GM23248 (cell line): ENCODE data around the gene EPG5.
"Not testable (repeated sequence)": the region's sequence is repeated elsewhere in the genome, so short reads cannot be mapped to it uniquely, and the experiment has no call there.

ENCODE experiments used
- EZH2 ChIP-seq: fragments of 200-600 bp; sonication (generic); IDR thresholded peaks from 2 replicates; pipeline ENCODE4 v1.6.1; 2018; ENCODE audit warnings: antibody characterized with exemption, mild to moderate bottlenecking; ENCODE audit not compliant: insufficient read depth, poor library complexity, severe bottlenecking
- EZH2phosphoT487 ChIP-seq: fragments of 200-600 bp; sonication (generic); IDR thresholded peaks from 2 replicates; pipeline ENCODE4 v1.6.1; 2018; ENCODE audit warnings: antibody characterized with exemption, moderate library complexity, mild to moderate bottlenecking, low read depth; ENCODE audit not compliant: insufficient read depth

- not testable (repeated sequence) for TF ChIP-seq EZH2phosphoT487, EZH2
Observed at GRCh38 chr18:45959484-45959883, 7.6 kb downstream of the EPG5 start.
